Sciatic nerve (tissue), 2 donors: ENCODE data around the gene ZNF526. TPM values are rescaled to one million over a fixed set of nuclear protein-coding genes. Genes with fewer than 3 reads are reported as not detected.

Experiments used
- ATAC-seq: fragments of 200-7000 bp; cut with Tn5 transposase; one replicate; pipeline ENCODE4 v1.9.1; 2020; ENCODE audit warnings: mild to moderate bottlenecking, moderate library complexity
- DNase-seq: peaks from one replicate; pipeline ENCODE4 v3.0.0-alpha.2; 2020; ENCODE audit warnings: low spot score
- intact Hi-C: fragments of 100-400 bp; cut with DNase I; formaldehyde crosslinking; loops from one replicate; pipeline ENCODE4 v1.14.2; 2022
- total RNA-seq: library from RNA; stranded (reverse); fragmentation: NEBNext Ultra II Directional; extraction: Animal tissue kit (Norgen Biotek cat#: 25700); gene quantifications from one replicate; pipeline ENCODE4 v1.2.1, GENCODE V29; 2021
- donor health status: DM: no; HTN: no; CAD: no.
- donor health status: DM: no; HTN: no; CAD: no.

The ZNF526 gene
- total RNA-seq, 1 donor from 2014 or later = 12.1 TPM

- no peak for DNase-seq
- intact Hi-C loops = no loop called here
- no peak for ATAC-seq
Measured at GRCh38 chr19:42193706-42194105, 26.4 kb upstream of the ZNF526 start.

- DNase-seq = no peak
- no peak for ATAC-seq
- intact Hi-C loops = no loop called here
Measured at GRCh38 chr19:42196011-42197001, 23.8 kb upstream of the ZNF526 start.

- ATAC-seq (no peak), DNase-seq (no peak)
- intact Hi-C loops = no loop called here
Measured at GRCh38 chr19:42197375-42197817, 22.7 kb upstream of the ZNF526 start.

GRCh38 chr19:42198676-42199439 is 21.3 kb upstream of the ZNF526 start:
- ATAC-seq (peak; percentile 4), DNase-seq (no peak)
- intact Hi-C loops = no loop called here

- DNase-seq (no peak), ATAC-seq (peak; percentile 8)
- intact Hi-C loops = no loop called here
Measured at GRCh38 chr19:42199440-42200115, 20.5 kb upstream of the ZNF526 start.

GRCh38 chr19:42200116-42200715 is 19.9 kb upstream of the ZNF526 start:
- ATAC-seq (no peak), DNase-seq (no peak)
- intact Hi-C loops = no loop called here

- intact Hi-C loops = no loop called here
- ATAC-seq = peak; percentile 73
Measured at GRCh38 chr19:42201489-42202289, 18.4 kb upstream of the ZNF526 start.

GRCh38 chr19:42202290-42202880 is 17.7 kb upstream of the ZNF526 start:
- intact Hi-C loops = no loop called here
- DNase-seq = no peak
- no peak for ATAC-seq

More at GRCh38 chr19:42201489-42202289, 18.4 kb upstream of the ZNF526 start:
- DNase-seq = no peak

- intact Hi-C loops = no loop called here
- DNase-seq (no peak), ATAC-seq (no peak)
Measured at GRCh38 chr19:42203700-42204099, 16.4 kb upstream of the ZNF526 start.

- intact Hi-C loops = no loop called here
- DNase-seq = no peak
Measured at GRCh38 chr19:42204664-42205063, 15.4 kb upstream of the ZNF526 start.

GRCh38 chr19:42206871-42207755 is 13.0 kb upstream of the ZNF526 start:
- ATAC-seq (no peak), DNase-seq (no peak)
- intact Hi-C loops = no loop called here

More at GRCh38 chr19:42204664-42205063, 15.4 kb upstream of the ZNF526 start:
- no peak for ATAC-seq

GRCh38 chr19:42207767-42208271 is 12.3 kb upstream of the ZNF526 start:
- DNase-seq (no peak), ATAC-seq (no peak)
- intact Hi-C loops = no loop called here

- intact Hi-C loops = no loop called here
- no peak for ATAC-seq
- no peak for DNase-seq
Measured at GRCh38 chr19:42208612-42209011, 11.5 kb upstream of the ZNF526 start.

- ATAC-seq (no peak), DNase-seq (no peak)
- intact Hi-C loops = no loop called here
Measured at GRCh38 chr19:42212886-42213285, 7.2 kb upstream of the ZNF526 start.

GRCh38 chr19:42214810-42215485 is 5.2 kb upstream of the ZNF526 start:
- intact Hi-C loops = no loop called here
- no peak for ATAC-seq
- no peak for DNase-seq
